Measurements from ENCODE around the gene GNAZ. TPM values are rescaled to one million over a fixed set of nuclear protein-coding genes. Genes with fewer than 3 reads are reported as not detected.

GNAZ gene
- total and polyA plus RNA-seq, 2 donors (not counting 1 experiment from before 2014, with no cell fraction given) = 2.8 to 9.1 TPM

GRCh38 chr22:23138584-23139435 lies 68.5 kb downstream of the GNAZ start:
- ChIA-PET CTCF (interaction anchor here (0.6 to 17.0 kb wide), 14 partner anchors 10 to 324 kb away, joined by 3 to 556 read pairs (median 4); partner anchors contain the start of gene BCR), POLR2A (interaction anchor here (0.7 kb wide), 2 partner anchors 37 to 977 kb away, joined by 3 to 4 read pairs; no protein-coding TSS in a partner anchor)
- Histone ChIP-seq H3K79me2 (ENCODE audit: control insufficient read depth, insufficient read depth, low read length) (no peaks in the 10 kb centered on the region), H3K27me3 (replicated peaks in 1 of 4; ENCODE audit: control extremely low read depth in 1 of 4, control insufficient read depth in 3 of 4, insufficient read depth in 4 of 4, low read length in 3 of 4) (no peaks in the 10 kb centered on the region), H3K27ac (ENCODE audit: low read length in 2 of 2) (peak overlapping the region; percentile 89 to 91), H4K20me1 (ENCODE audit: control insufficient read depth, insufficient read depth, low read length, poor library complexity, severe bottlenecking) (no peaks in the 10 kb centered on the region), H3K4me1 (ENCODE audit: control insufficient read depth in 2 of 2, insufficient read depth in 2 of 2, low read length in 2 of 2) (peaks cover 60 to 80% of the 10 kb centered on the region in 2 donors), H2AFZ (ENCODE audit: insufficient read depth, low read depth, low read length, poor library complexity, severe bottlenecking) (no peak overlapping the region), H3K4me3 (ENCODE audit: control extremely low read depth in 1 of 5, extremely low read depth in 1 of 5, insufficient read depth in 1 of 5, low read depth in 2 of 5, low read length in 4 of 5) (peak overlapping the region in 1 of 5 experiments; percentile 21), H3K9ac (ENCODE audit: low read length) (peak overlapping the region; percentile 16), H3K9me3 (ENCODE audit: control extremely low read depth in 1 of 3, control insufficient read depth in 2 of 3, insufficient read depth in 1 of 3, low read length in 2 of 3) (no peaks in the 10 kb centered on the region), H3K4me2 (replicated peaks; ENCODE audit: low read depth, low read length, poor library complexity, severe bottlenecking) (peak overlapping the region; percentile 55), H3K36me3 (replicated peaks in 1 of 2; ENCODE audit: control extremely low read depth in 1 of 2, control insufficient read depth in 1 of 2, extremely low read depth in 1 of 2, insufficient read depth in 2 of 2, low read length in 1 of 2) (no peaks in the 10 kb centered on the region)
- Mint-ChIP-seq H3K4me1 (peaks cover 59% of the 10 kb centered on the region), H3K27me3 (no peaks in the 10 kb centered on the region), H3K4me3 (peak overlapping the region; percentile 23), H3K9me3 (ENCODE audit: insufficient read depth) (no peaks in the 10 kb centered on the region), H3K27ac (peak overlapping the region; percentile 89)
- TF ChIP-seq EZH2 (IDR thresholded peaks at IDR 0.05; ENCODE audit: borderline replicate concordance, insufficient read depth, low read depth, low read length, poor library complexity, severe bottlenecking) (no peak), CTCF (IDR thresholded peaks at IDR 0.05) (no peak)
- ATAC-seq (ENCODE audit: low read depth) (no peak), DNase-seq (no peak)
- intact Hi-C loops (cut with micrococcal nuclease) = loop anchor here (10.0 kb wide), 1 partner anchor 84 kb away; no protein-coding TSS in a partner anchor
- 70% methylated on average over 8 of the region's 12 CpGs for WGBS (ENCODE audit: insufficient coverage)

- Mint-ChIP-seq H3K9me3 (ENCODE audit: insufficient read depth) (no peaks in the 10 kb centered on the region), H3K4me1 (peaks cover 71% of the 10 kb centered on the region), H3K4me3 (no peak overlapping the region), H3K27ac (no peak overlapping the region), H3K27me3 (no peaks in the 10 kb centered on the region)
- Histone ChIP-seq H2AFZ (ENCODE audit: insufficient read depth, low read depth, low read length, poor library complexity, severe bottlenecking) (no peak overlapping the region), H3K36me3 (replicated peaks in 1 of 2; ENCODE audit: control extremely low read depth in 1 of 2, control insufficient read depth in 1 of 2, extremely low read depth in 1 of 2, insufficient read depth in 2 of 2, low read length in 1 of 2) (no peaks in the 10 kb centered on the region), H3K4me1 (ENCODE audit: control insufficient read depth in 2 of 2, insufficient read depth in 2 of 2, low read length in 2 of 2) (peaks cover 70 to 95% of the 10 kb centered on the region in 2 donors), H3K9ac (ENCODE audit: low read length) (no peak overlapping the region), H3K79me2 (ENCODE audit: control insufficient read depth, insufficient read depth, low read length) (no peaks in the 10 kb centered on the region), H3K4me3 (ENCODE audit: control extremely low read depth in 1 of 5, extremely low read depth in 1 of 5, insufficient read depth in 1 of 5, low read depth in 2 of 5, low read length in 4 of 5) (no peak overlapping the region), H3K27me3 (replicated peaks in 1 of 4; ENCODE audit: control extremely low read depth in 1 of 4, control insufficient read depth in 3 of 4, insufficient read depth in 4 of 4, low read length in 3 of 4) (no peaks in the 10 kb centered on the region), H3K27ac (ENCODE audit: low read length in 2 of 2) (no peak overlapping the region), H3K9me3 (ENCODE audit: control extremely low read depth in 1 of 3, control insufficient read depth in 2 of 3, insufficient read depth in 1 of 3, low read length in 2 of 3) (no peaks in the 10 kb centered on the region), H4K20me1 (ENCODE audit: control insufficient read depth, insufficient read depth, low read length, poor library complexity, severe bottlenecking) (no peaks in the 10 kb centered on the region), H3K4me2 (replicated peaks; ENCODE audit: low read depth, low read length, poor library complexity, severe bottlenecking) (peak overlapping the region; percentile 14)
- no peak for TF ChIP-seq EZH2 (IDR thresholded peaks at IDR 0.05; ENCODE audit: borderline replicate concordance, insufficient read depth, low read depth, low read length, poor library complexity, severe bottlenecking)
- no peak for TF ChIP-seq CTCF (IDR thresholded peaks at IDR 0.05)
- ChIA-PET CTCF (interaction anchor here (0.6 to 17.0 kb wide), 6 partner anchors 13 to 553 kb away, joined by 3 to 556 read pairs (median 3); no protein-coding TSS in a partner anchor), POLR2A (no interaction called here)
- DNase-seq (no peak), ATAC-seq (ENCODE audit: low read depth) (no peak)
- intact Hi-C loops (cut with micrococcal nuclease) = loop anchor here (5.0 to 10.0 kb wide), 3 partner anchors 68 to 1414 kb away; partner anchors contain the start of genes GNAZ, GUCD1 and SNRPD3
Observed at GRCh38 chr22:23140385-23140784, 70.1 kb downstream of the GNAZ start.

All from B cell (primary cell).